Endothelial cell of umbilical vein (primary cell): ENCODE results near the gene CFAP77.

ENCODE experiments used
- EZH2 ChIP-seq: IDR thresholded peaks from 2 replicates; pipeline ENCODE4 v1.6.1; 2012; ENCODE audit warnings: borderline replicate concordance, low read depth, mild to moderate bottlenecking, moderate library complexity, low read length, inconsistent platforms; ENCODE audit not compliant: severe bottlenecking
- FOS ChIP-seq: IDR thresholded peaks from 2 replicates; pipeline ENCODE4 v1.6.1; 2011; ENCODE audit warnings: mild to moderate bottlenecking, low read length, moderate library complexity, borderline replicate concordance; ENCODE audit not compliant: insufficient read depth
- GATA2 ChIP-seq: IDR thresholded peaks from 2 replicates; pipeline ENCODE4 v1.7.0; 2011; ENCODE audit warnings: low read depth, mild to moderate bottlenecking, moderate library complexity, mixed read lengths, low read length; ENCODE audit not compliant: insufficient read length, insufficient read depth
- JUN ChIP-seq: IDR thresholded peaks from 2 replicates; pipeline ENCODE4 v1.6.1; 2011; ENCODE audit warnings: borderline replicate concordance, low read depth; ENCODE audit not compliant: insufficient read length, insufficient read depth
- MYC ChIP-seq: IDR thresholded peaks from one replicate; pipeline ENCODE4 v1.6.1; 2011; ENCODE audit warnings: mild to moderate bottlenecking, low read depth, low read length
- POLR2A ChIP-seq: IDR thresholded peaks from 2 replicates; pipeline ENCODE4 v1.6.1; 2012; ENCODE audit warnings: low read depth, mild to moderate bottlenecking, control low read depth, low read length
- POLR2AphosphoS5 ChIP-seq: IDR thresholded peaks from 2 replicates; pipeline ENCODE4 v1.6.1; 2012; ENCODE audit warnings: low read depth, mild to moderate bottlenecking, control low read depth, low read length, moderate library complexity; ENCODE audit not compliant: insufficient read depth
- TF ChIP-seq, protein P1 (sequence below), 2 donors: IDR thresholded peaks; 1 replicate in 1 of 2; 2 replicates in 1 of 2; pipeline ENCODE4 v1.5.1; 2011; ENCODE audit warnings: low read length in 2 of 2, mild to moderate bottlenecking in 2 of 2, moderate library complexity in 2 of 2, control low read depth in 1 of 2, inconsistent platforms in 1 of 2, low read depth in 1 of 2; ENCODE audit not compliant: insufficient read depth in 1 of 2; ENCODE audit errors: extremely low read depth in 1 of 2
- TF ChIP-seq, protein P2 (sequence below): IDR thresholded peaks from 2 replicates; pipeline ENCODE4 v1.6.1; 2011; ENCODE audit not compliant: insufficient read depth, insufficient read length

DNA sequence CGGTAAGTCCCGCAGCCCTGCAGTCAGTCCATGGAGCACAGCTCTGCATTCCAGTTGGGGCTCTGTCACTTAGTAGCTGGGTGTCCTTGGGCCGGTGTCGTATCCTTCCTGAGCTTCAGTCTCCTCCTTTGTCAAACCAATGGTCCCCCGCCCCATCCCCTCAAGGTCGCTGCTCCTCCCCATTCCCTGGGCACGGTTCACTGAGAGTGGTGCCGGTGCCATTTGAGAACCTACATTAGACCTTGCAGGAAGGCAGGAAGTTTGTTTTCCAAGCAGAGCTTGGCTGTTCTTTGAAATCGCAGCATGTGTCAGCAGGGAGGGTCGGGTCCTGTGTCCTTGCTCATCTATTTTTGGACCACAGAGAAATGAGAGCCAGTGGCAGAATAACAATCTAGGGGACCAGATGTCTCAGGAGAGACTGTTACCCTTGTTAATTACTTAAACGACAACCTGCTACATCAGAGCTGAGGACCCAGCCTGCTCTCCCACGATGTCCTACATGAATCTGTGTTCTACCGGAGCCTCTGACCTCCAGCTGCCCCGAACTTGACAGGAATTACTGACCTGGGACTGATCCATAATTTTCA, 150.7 kb downstream of the CFAP77 start:
- TF ChIP-seq, protein P1, sequence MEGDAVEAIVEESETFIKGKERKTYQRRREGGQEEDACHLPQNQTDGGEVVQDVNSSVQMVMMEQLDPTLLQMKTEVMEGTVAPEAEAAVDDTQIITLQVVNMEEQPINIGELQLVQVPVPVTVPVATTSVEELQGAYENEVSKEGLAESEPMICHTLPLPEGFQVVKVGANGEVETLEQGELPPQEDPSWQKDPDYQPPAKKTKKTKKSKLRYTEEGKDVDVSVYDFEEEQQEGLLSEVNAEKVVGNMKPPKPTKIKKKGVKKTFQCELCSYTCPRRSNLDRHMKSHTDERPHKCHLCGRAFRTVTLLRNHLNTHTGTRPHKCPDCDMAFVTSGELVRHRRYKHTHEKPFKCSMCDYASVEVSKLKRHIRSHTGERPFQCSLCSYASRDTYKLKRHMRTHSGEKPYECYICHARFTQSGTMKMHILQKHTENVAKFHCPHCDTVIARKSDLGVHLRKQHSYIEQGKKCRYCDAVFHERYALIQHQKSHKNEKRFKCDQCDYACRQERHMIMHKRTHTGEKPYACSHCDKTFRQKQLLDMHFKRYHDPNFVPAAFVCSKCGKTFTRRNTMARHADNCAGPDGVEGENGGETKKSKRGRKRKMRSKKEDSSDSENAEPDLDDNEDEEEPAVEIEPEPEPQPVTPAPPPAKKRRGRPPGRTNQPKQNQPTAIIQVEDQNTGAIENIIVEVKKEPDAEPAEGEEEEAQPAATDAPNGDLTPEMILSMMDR (IDR thresholded peaks at IDR 0.05; ENCODE audit: extremely low read depth in 1 of 2, insufficient read depth in 1 of 2, low read depth in 1 of 2, low read length in 2 of 2), result no peak
- TF ChIP-seq POLR2AphosphoS5 (no peak), POLR2A (no peak), FOS (no peak), EZH2 (no peak), JUN (no peak), GATA2 (no peak), MYC (no peak)
- TF ChIP-seq, protein P2, sequence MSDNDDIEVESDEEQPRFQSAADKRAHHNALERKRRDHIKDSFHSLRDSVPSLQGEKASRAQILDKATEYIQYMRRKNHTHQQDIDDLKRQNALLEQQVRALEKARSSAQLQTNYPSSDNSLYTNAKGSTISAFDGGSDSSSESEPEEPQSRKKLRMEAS, result no peak
